ENCODE results near the gene COG7. TPM values are rescaled to one million over a fixed set of nuclear protein-coding genes. Genes with fewer than 3 reads are reported as not detected.

The COG7 gene
- total RNA-seq, 1 experiment from 2014 or later, result 22.1 TPM

- intact Hi-C loops (cut with micrococcal nuclease), result no loop called here
- Histone ChIP-seq H2AFZ (ENCODE audit: low read depth, low read length, poor library complexity, severe bottlenecking) (no peak overlapping the region), H3K9me3 (ENCODE audit: control insufficient read depth in 1 of 2, insufficient read depth in 1 of 2, low read depth in 1 of 2, low read length in 2 of 2) (no peaks in the 10 kb centered on the region), H3K4me1 (ENCODE audit: control insufficient read depth in 1 of 2, insufficient read depth in 2 of 2, low read length in 2 of 2) (no peaks in the 10 kb centered on the region), H3K79me2 (ENCODE audit: insufficient read depth, low read length) (no peaks in the 10 kb centered on the region), H4K20me1 (ENCODE audit: insufficient read depth) (no peaks in the 10 kb centered on the region), H3K36me3 (ENCODE audit: control insufficient read depth in 1 of 2, insufficient read depth in 2 of 2, low read length in 2 of 2) (0 out of 4 replicates have a peak, but pooled peaks cover 0 to 3% of the 10 kb centered on the region in 2 experiments), H3K27me3 (ENCODE audit: insufficient read depth, low read length) (no peaks in the 10 kb centered on the region), H3K9ac (ENCODE audit: low read length) (no peak overlapping the region), H3K9me2 (ENCODE audit: insufficient read depth) (no peaks in the 10 kb centered on the region), H3K4me3 (replicated peaks in 1 of 2; ENCODE audit: low read depth in 1 of 2, low read length in 2 of 2) (no peak overlapping the region), H3K27ac (ENCODE audit: low read depth, low read length) (no peak overlapping the region), H3K4me2 (ENCODE audit: low read length) (no peak overlapping the region)
- RAD21 ChIA-PET (ENCODE audit: low non-redundant PET in 1 of 2, low total read pairs in 2 of 2, uncharacterized antibody in 2 of 2, unreplicated experiment in 2 of 2), result no interaction called here
- ATAC-seq (no peak), DNase-seq (ENCODE audit: low read depth, low spot score) (no peak)
- POLR2A ChIA-PET, result no interaction called here
- CTCF ChIA-PET, result no interaction called here
- TF ChIP-seq REST (IDR thresholded peaks at IDR 0.05; ENCODE audit: low read depth), result no peak
- TF ChIP-seq EZH2phosphoT487 (IDR thresholded peaks at IDR 0.05; ENCODE audit: borderline replicate concordance), result no peak
- TF ChIP-seq ZNF274 (IDR thresholded peaks at IDR 0.05; ENCODE audit: low read depth, low read length), result no peak
- no peak for TF ChIP-seq EGR1 (IDR thresholded peaks at IDR 0.05; ENCODE audit: low read depth)
- TF ChIP-seq SP1 (IDR thresholded peaks at IDR 0.05; ENCODE audit: low read depth), result no peak
- TF ChIP-seq MAX (IDR thresholded peaks at IDR 0.05), result no peak
- no peak for TF ChIP-seq CEBPB (IDR thresholded peaks at IDR 0.05; ENCODE audit: low read depth)
- BruUV-seq (replicated peaks), result no TSS peak
Measured at GRCh38 chr16:23383881-23384280, 69.1 kb downstream of the COG7 start.

Data from HCT116 (cell line).